22Rv1 (cell line): ENCODE results near the gene TSPAN4.

Source experiments
- ZFX ChIP-seq: fragments of 450-650 bp; IDR thresholded peaks from 2 replicates; pipeline ENCODE4 v1.6.1; 2017; ENCODE audit warnings: antibody characterized with exemption, borderline replicate concordance
- TF ChIP-seq, protein P1 (sequence below): fragments of 450-650 bp; IDR thresholded peaks from 2 replicates; pipeline ENCODE4 v1.5.1; 2017; ENCODE audit warnings: mild to moderate bottlenecking

DNA sequence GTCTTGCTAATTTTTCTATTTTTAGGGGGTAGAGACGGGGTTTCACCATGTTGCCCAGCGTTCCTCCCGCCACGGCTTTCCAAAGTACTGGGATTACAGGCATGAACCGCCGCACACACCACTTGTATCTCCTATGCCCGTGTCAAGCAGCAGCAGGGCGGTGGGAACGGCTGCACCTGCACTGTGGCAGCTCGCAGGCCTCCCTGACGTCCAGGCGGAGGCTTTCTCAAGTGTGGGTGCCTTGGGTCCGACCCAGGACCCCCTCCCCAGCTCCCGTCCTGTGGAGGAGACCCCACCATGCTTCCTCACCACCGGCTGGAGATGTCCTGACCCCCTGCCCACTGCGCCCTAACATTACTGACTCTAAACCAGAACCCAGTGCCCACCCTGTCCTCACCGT, 25.7 kb downstream of the TSPAN4 start:
- TF ChIP-seq, protein P1, sequence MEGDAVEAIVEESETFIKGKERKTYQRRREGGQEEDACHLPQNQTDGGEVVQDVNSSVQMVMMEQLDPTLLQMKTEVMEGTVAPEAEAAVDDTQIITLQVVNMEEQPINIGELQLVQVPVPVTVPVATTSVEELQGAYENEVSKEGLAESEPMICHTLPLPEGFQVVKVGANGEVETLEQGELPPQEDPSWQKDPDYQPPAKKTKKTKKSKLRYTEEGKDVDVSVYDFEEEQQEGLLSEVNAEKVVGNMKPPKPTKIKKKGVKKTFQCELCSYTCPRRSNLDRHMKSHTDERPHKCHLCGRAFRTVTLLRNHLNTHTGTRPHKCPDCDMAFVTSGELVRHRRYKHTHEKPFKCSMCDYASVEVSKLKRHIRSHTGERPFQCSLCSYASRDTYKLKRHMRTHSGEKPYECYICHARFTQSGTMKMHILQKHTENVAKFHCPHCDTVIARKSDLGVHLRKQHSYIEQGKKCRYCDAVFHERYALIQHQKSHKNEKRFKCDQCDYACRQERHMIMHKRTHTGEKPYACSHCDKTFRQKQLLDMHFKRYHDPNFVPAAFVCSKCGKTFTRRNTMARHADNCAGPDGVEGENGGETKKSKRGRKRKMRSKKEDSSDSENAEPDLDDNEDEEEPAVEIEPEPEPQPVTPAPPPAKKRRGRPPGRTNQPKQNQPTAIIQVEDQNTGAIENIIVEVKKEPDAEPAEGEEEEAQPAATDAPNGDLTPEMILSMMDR: no peak
- no peak for TF ChIP-seq ZFX
